Left lung (tissue), 10 donors: ENCODE data around the gene CES5A. TPM values are rescaled to one million over a fixed set of nuclear protein-coding genes. Genes with fewer than 3 reads are reported as not detected.
A peak's percentile ranks its signal among the peaks of the same experiment; 100 is the strongest.

Experiments
- ATAC-seq: fragments of 200-7000 bp; cut with Tn5 transposase; one replicate; pipeline ENCODE4 v1.9.1; 2020; ENCODE audit warnings: moderate library complexity
- DNase-seq, 4 donors: peaks; one replicate each; pipeline ENCODE4 v3.0.0-alpha.2; 2013 to 2020
- H3K27ac ChIP-seq, 2 donors: fragments of 200-600 bp; sonication (generic) in 1 of 2; one replicate each; pipeline versions ENCODE4 v1.5.0 to v1.8.0; 2020 to 2021
- H3K27me3 ChIP-seq, 2 donors: fragments of 200-600 bp; sonication (generic) in 1 of 2; one replicate each; pipeline versions ENCODE4 v1.5.0 to v1.8.0; 2020 to 2021
- H3K36me3 ChIP-seq, 2 donors: fragments of 200-600 bp; sonication (generic) in 1 of 2; one replicate each; pipeline versions ENCODE4 v1.5.0 to v1.8.0; 2020 to 2021
- H3K4me1 ChIP-seq, 2 donors: fragments of 200-600 bp; one replicate each; pipeline ENCODE4 v1.8.0; 2021
- H3K4me3 ChIP-seq, 2 donors: fragments of 200-600 bp; sonication (generic) in 1 of 2; one replicate each; pipeline versions ENCODE4 v1.5.0 to v1.8.0; 2020 to 2021; ENCODE audit warnings: mild to moderate bottlenecking in 1 of 2
- H3K9me3 ChIP-seq, 2 donors: fragments of 200-600 bp; sonication (generic) in 1 of 2; one replicate each; pipeline versions ENCODE4 v1.5.0 to v1.8.0; 2020 to 2021
- intact Hi-C, 2 donors: fragments of 100-400 bp; cut with DNase I; formaldehyde crosslinking; loops; one replicate each; pipeline versions ENCODE4 v1.11.2 to v1.14.2; 2022
- polyA plus RNA-seq, 6 donors: library from polyadenylated mRNA; unstranded; fragments of 120-200 nt; gene quantifications; one replicate each; pipeline ENCODE4 v1.2.1, GENCODE V29; 2013; ENCODE audit not compliant: insufficient read length in 6 of 6
- total RNA-seq, 2 donors: library from RNA; stranded (reverse); fragmentation: NEBNext Ultra II Directional; extraction: Animal tissue kit (Norgen Biotek cat#: 25700); gene quantifications; one replicate each; pipeline ENCODE4 v1.2.1, GENCODE V29; 2021
- TF ChIP-seq, protein P1 (sequence below), 2 donors: fragments of 200-600 bp; sonication (generic) in 1 of 2; IDR thresholded peaks; one replicate each; pipeline versions ENCODE4 v1.5.0 to v1.8.0; 2021; ENCODE audit warnings: antibody characterized with exemption in 2 of 2
- donor health status: DM: no; HTN: yes; CAD: no.
- donor health status: DM: no; HTN: no; CAD: no.

The CES5A gene
- total and polyA plus RNA-seq, 8 donors, result 0.20 TPM; not detected in 7

DNA sequence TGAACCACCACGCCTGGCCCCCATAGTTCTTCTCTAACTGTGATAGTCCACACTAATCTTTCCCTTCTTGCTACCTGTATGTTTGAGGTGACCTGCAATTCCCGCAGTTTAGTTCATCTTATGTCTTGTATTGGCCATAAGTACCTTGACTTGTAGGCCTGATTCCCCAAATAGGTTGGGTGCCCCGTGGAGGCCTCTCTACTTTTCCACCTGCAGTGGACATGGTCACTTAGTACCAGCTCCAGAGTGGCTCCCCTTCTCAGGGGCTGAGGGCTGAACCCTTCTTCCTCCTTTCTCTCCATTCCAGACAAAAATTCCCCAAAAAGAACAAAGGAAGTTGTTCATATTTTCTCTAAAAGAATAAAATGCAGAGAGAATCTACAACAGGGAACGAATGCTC, 33.5 kb upstream of the CES5A start:
- no peaks in the 10 kb centered on the region for H3K27me3 ChIP-seq
- ATAC-seq, result no peak
- intact Hi-C loops, result no loop called here

DNA sequence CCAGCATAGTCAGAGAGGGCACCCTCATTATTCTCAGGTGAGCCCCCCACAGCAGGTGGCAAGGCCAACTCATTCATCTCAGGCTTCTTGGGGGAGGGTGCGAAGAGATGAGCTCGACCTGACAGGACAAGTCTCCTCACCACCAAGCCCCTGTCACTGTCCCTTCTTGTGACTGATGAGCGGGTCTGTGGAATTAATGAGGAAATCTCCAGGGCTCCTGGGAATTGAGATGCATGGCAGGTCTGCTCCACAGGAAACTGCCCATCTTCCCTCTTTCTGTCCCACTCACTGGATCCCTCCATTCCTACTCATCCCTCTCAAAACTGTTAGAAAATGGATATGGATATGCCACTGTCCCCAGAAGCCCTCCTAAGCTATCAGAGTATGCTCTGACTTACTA, 32.5 kb upstream of the CES5A start:
- no peak for ATAC-seq
- Histone ChIP-seq H3K27ac (no peak overlapping the region), H3K4me3 (no peak overlapping the region), H3K9me3 (peaks cover 0 to 24% of the 10 kb centered on the region in 2 donors), H3K27me3 (no peaks in the 10 kb centered on the region), H3K36me3 (no peaks in the 10 kb centered on the region), H3K4me1 (no peaks in the 10 kb centered on the region)
- TF ChIP-seq, protein P1, sequence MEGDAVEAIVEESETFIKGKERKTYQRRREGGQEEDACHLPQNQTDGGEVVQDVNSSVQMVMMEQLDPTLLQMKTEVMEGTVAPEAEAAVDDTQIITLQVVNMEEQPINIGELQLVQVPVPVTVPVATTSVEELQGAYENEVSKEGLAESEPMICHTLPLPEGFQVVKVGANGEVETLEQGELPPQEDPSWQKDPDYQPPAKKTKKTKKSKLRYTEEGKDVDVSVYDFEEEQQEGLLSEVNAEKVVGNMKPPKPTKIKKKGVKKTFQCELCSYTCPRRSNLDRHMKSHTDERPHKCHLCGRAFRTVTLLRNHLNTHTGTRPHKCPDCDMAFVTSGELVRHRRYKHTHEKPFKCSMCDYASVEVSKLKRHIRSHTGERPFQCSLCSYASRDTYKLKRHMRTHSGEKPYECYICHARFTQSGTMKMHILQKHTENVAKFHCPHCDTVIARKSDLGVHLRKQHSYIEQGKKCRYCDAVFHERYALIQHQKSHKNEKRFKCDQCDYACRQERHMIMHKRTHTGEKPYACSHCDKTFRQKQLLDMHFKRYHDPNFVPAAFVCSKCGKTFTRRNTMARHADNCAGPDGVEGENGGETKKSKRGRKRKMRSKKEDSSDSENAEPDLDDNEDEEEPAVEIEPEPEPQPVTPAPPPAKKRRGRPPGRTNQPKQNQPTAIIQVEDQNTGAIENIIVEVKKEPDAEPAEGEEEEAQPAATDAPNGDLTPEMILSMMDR (IDR thresholded peaks at IDR 0.05), result no peak
- intact Hi-C loops, result no loop called here
- DNase-seq, result no peak

More for the DNA sequence above, 33.5 kb upstream of the CES5A start:
- no peak overlapping the region for H3K4me3 ChIP-seq
- H3K9me3 ChIP-seq, result peaks cover 0 to 16% of the 10 kb centered on the region in 2 donors
- DNase-seq, result no peak
- H3K36me3 ChIP-seq, result no peaks in the 10 kb centered on the region
- no peak overlapping the region for H3K27ac ChIP-seq
- TF ChIP-seq, protein P1 (IDR thresholded peaks at IDR 0.05), result no peak
- H3K4me1 ChIP-seq, result no peaks in the 10 kb centered on the region

DNA sequence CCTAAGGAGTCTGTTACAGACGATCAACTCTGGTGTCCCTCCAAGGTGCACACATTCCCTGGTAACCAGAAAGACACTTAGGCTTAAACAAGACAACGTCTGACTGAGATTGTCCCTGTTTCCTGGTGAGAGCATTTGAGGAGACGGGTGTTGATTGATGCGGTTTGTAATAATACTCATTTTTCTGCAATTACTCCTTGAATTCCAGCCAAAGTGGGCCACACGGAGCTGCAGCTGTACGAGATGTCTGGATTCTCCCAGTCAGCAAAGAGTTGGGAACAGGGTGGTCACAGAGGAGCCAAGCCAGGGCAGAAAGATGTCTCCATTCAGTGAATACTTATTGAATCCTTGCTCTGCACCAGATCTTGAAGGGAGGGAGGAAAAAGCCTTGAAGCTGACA, 30.9 kb upstream of the CES5A start:
- DNase-seq, result no peak
- no peaks in the 10 kb centered on the region for H3K27me3 ChIP-seq
- no peak overlapping the region for H3K27ac ChIP-seq
- no peaks in the 10 kb centered on the region for H3K36me3 ChIP-seq
- TF ChIP-seq, protein P1 (IDR thresholded peaks at IDR 0.05), result no peak
- intact Hi-C loops, result no loop called here
- H3K9me3 ChIP-seq, result peaks cover 0 to 24% of the 10 kb centered on the region in 2 donors
- no peaks in the 10 kb centered on the region for H3K4me1 ChIP-seq
- no peak for ATAC-seq
- no peak overlapping the region for H3K4me3 ChIP-seq

DNA sequence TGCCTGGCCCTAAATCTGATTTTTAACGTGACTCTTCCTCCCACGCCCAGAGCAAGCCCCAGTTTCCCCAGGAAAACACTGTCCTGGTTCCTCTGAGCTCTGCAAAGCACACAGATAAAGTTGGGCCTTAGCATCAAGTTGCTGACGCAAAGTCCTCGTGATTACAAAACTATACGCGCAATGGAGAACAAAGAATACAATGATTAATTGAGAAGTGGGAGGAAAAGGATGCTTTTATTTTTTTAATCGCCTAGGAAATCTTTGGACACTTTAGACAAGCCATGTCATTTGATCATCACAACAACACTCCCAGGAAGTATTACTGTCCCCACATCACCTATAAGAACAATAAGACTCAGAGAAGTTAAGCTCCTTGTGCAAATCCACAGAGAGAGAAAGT, 30.5 kb upstream of the CES5A start:
- intact Hi-C loops, result no loop called here
- TF ChIP-seq, protein P1 (IDR thresholded peaks at IDR 0.05), result no peak
- H3K27ac ChIP-seq, result no peak overlapping the region
- no peak overlapping the region for H3K4me3 ChIP-seq
- ATAC-seq, result no peak
- H3K9me3 ChIP-seq, result peaks cover 0 to 21% of the 10 kb centered on the region in 2 donors
- H3K27me3 ChIP-seq, result no peaks in the 10 kb centered on the region
- no peak for DNase-seq
- no peaks in the 10 kb centered on the region for H3K4me1 ChIP-seq
- H3K36me3 ChIP-seq, result no peaks in the 10 kb centered on the region

DNA sequence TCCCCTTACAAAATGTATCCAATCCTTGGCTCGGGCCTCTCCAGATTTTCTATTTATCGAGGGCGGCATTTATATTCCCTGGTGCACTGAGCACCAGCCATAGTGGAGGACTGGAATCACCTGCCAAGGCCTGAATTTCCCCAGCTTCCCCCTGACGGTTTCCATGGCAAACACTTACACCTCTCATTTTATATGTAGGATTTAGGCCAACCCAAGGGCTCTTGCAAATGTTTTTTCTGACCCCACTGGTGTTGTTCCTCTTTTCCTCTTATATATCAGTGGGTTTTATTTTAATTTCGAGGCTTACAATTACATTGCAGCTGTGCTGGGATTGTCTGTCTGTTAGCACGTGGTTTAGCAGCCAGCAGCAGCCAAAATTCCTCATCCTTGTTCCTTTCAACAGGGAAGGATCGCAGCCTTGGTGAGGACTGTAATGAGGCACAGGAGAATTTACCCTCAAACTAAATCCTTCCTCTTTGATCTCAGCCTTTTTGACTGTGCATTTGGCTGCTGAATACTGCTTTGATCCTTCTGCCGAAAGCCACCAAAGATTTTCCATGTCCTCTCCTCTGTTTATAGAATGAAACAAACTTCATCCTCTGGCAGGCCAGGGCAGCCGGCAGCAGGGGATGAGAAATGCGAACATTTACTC, 26.5 kb upstream of the CES5A start:
- peaks cover 0 to 21% of the 10 kb centered on the region in 2 donors for H3K9me3 ChIP-seq
- H3K27ac ChIP-seq, result no peak overlapping the region
- TF ChIP-seq, protein P1 (IDR thresholded peaks at IDR 0.05), result no peak
- H3K36me3 ChIP-seq, result no peaks in the 10 kb centered on the region
- ATAC-seq (no peak), DNase-seq (peak in 2 of 4 donors; percentile 1 to 43)
- H3K4me1 ChIP-seq, result no peaks in the 10 kb centered on the region
- H3K27me3 ChIP-seq, result no peaks in the 10 kb centered on the region
- no peak overlapping the region for H3K4me3 ChIP-seq
- intact Hi-C loops, result no loop called here
